ENCODE data around the gene SIRPB1. TPM values are rescaled to one million over a fixed set of nuclear protein-coding genes. Genes with fewer than 3 reads are reported as not detected.
"Not testable (repeated sequence)": the region's sequence is repeated elsewhere in the genome, so short reads cannot be mapped to it uniquely, and the experiment has no call there.

Gene SIRPB1
- polyA plus RNA-seq, 1 donor = 1.7 TPM

- DNase-seq (ENCODE audit: low read depth) = no peak
These were observed 19.1 kb downstream of the SIRPB1 start for GRCh38 chr20:1600736-1601135.

DNA sequence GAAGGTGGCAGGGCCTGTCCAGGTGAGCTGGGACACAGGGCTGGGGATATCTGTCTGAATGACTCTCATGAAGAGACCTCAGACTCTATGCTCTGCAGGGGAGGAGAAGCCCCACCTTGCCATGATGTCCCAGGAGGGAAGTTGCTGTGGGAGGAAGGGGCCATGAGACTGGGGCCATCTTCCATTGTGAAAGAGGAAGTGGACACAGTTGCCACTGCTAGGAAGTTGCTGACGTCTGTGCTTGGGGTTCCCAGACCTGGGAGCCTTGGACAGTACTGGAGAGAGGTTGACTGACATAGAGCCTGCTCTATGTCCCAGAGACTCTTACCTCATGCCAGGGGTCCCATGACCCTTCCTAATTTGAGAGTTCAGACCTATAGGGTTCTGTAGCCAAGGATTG is 24.5 kb downstream of the SIRPB1 start:
- no peak for DNase-seq (ENCODE audit: low read depth)

GRCh38 chr20:1588533-1589460 is 31.0 kb downstream of the SIRPB1 start:
- no peak for DNase-seq (ENCODE audit: low read depth)

DNA sequence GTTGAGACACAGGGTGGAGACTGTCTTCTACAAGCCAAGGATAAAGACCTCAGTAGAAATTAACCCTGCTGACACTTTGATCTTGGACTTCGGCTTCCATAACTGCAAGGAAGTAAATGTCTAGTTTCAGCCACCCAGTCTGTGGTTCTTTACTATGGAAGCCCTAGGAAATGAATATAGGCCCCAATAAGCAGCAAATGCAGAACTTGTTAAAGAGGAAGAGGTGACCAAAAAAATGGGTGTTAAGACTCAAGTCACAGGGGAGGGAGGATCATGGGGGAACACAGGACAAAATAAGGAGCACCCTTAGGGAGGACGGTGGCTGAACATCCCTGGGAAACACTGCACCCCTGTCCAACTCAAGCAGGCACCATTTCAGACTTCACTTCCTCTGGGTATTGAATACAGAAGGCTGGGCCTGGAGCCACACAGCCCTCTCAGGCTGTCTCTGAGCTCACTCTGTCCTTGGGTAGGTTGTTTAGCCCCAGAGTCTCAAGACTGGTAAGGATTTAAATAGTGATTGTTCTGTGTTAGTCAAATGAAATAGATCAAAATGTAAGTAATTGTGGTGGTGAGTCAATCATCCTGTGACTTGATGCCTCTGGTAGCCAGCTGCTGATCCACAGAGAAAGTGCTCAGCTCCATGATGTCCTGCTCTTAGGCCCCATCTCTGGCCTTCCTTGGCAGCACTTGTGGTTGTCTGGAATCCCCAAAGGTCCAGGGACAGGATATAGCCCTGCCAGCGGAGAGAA is 31.9 kb downstream of the SIRPB1 start:
- DNase-seq (ENCODE audit: low read depth) = no peak

- no peak for DNase-seq (ENCODE audit: low read depth)
These were observed 40.3 kb downstream of the SIRPB1 start for GRCh38 chr20:1579488-1579887.

DNA sequence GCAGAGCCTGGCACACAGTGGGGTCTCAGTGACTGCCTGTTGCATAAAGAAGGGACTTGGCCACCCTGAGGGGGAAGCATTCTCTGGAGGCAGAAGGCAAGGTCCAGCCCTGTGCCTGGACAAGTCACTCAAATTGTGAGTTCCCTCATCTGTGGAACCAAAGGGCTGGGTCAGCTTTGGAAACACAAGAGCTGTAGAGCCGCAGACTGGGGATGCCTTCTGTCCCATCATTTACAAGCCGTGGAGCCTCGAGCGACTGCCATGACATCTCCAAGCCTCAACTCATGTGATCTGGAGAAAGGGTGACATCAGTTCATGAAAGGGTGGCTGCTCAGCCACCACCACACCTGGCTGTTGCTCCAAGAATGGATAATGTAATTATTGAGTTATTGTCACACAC is 41.9 kb downstream of the SIRPB1 start:
- no peak for DNase-seq (ENCODE audit: low read depth)

GRCh38 chr20:1577313-1577712 is 42.5 kb downstream of the SIRPB1 start:
- DNase-seq (ENCODE audit: low read depth) = not testable (repeated sequence)

GRCh38 chr20:1576641-1577040 is 43.2 kb downstream of the SIRPB1 start:
- no peak for DNase-seq (ENCODE audit: low read depth)

DNA sequence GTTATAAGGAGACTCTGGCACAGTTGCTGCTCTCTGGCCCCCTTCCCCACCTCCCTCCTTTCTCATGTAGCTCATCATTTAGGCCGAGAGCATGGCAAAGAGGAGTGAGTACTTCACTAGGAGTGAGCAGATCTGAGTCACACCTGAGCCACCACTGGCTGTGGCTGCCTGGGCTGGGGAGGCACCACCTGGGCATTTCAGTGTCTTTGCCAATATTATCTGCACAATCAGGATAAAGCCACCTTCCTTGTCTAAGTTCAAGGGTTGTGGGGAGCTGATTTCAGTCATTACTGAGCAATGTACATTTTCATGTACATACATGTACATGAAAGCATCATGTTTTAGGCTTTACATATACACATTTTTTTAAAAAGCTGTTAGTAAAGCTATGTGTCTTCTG is 43.8 kb downstream of the SIRPB1 start:
- not testable (repeated sequence) for DNase-seq (ENCODE audit: low read depth)

- not testable (repeated sequence) for DNase-seq (ENCODE audit: low read depth)
These were observed 48.2 kb downstream of the SIRPB1 start for GRCh38 chr20:1571583-1571982.

Other genes starting within 250 kb of the SIRPB1 start
- gene FKBP1A, start 227.0 kb downstream of the SIRPB1 start, polyA plus RNA-seq (ENCODE audit: insufficient read length) = 240 TPM
- 67.3 TPM for gene NSFL1C, start 153.2 kb downstream of the SIRPB1 start, polyA plus RNA-seq (ENCODE audit: insufficient read length)
- 1.6 TPM for gene SIRPB2, start 128.6 kb downstream of the SIRPB1 start, polyA plus RNA-seq (ENCODE audit: insufficient read length)
- gene SIRPD, start 62.3 kb downstream of the SIRPB1 start, polyA plus RNA-seq (ENCODE audit: insufficient read length) = not detected
- not detected for gene SIRPG, start 37.8 kb upstream of the SIRPB1 start, polyA plus RNA-seq (ENCODE audit: insufficient read length)